Activated T-helper 1 cell treated with anti-CD3 and anti-CD28 coated beads, Interleukin-2, amount 50 U/mL, for 16 hours (primary cell): ENCODE results near the gene DLD.
"Not testable (repeated sequence)": the region's sequence is repeated elsewhere in the genome, so short reads cannot be mapped to it uniquely, and the experiment has no call there.

Experiments used
- DNase-seq, 2 donors: peaks; one replicate each; pipeline ENCODE4 v3.0.0-alpha.2; 2020; ENCODE audit warnings: low read depth in 1 of 2, low spot score in 1 of 2

Gene DLD

GRCh38 chr7:107915541-107915940 lies 24.6 kb downstream of the DLD start:
- no peak for DNase-seq

DNA sequence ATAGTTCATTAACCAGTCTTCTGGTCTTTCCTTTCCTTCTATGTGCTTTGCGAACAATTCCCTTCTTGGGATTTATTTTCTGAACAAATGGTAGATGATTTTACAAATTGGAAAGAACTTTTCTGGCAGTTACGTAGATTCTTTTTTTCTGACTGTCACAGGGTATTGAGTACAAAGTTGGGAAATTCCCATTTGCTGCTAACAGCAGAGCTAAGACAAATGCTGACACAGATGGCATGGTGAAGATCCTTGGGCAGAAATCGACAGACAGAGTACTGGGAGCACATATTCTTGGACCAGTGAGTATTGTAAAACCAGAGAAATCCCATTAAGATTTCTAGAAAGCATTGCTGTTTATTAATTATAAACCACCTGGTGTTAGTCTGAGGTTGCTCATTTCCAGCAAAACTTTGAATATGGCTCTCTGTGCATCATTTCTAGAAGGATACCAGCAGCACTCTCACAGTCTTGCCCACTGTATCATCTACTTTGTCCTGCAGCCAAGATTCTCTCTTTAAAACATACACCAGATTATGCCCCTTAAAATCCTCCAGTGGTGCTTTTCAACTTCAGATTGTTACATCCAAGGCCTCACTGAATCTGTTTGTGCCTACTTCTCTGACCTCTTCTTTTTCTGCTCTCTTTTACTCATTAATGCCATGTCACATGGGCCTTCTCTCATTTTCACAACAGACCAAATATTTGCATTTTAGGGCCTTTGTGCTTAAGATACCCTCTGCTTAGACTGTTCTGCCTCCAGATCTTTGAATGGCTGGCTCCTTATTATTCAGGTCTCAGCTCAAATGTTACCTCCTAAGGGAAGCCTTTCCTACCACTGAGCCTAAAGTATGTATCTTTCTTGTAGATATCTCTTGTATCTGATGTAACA lies 27.0 kb downstream of the DLD start:
- no peak for DNase-seq

DNA sequence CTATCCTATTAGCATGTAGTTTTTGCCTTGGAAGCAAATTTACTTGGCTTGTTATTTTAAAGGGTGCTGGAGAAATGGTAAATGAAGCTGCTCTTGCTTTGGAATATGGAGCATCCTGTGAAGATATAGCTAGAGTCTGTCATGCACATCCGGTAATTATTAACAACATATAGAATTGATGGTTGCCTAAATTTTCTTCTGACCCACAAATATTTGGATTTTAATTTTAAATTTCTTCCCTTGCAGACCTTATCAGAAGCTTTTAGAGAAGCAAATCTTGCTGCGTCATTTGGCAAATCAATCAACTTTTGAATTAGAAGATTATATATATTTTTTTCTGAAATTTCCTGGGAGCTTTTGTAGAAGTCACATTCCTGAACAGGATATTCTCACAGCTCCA lies 28.0 kb downstream of the DLD start:
- DNase-seq = no peak

DNA sequence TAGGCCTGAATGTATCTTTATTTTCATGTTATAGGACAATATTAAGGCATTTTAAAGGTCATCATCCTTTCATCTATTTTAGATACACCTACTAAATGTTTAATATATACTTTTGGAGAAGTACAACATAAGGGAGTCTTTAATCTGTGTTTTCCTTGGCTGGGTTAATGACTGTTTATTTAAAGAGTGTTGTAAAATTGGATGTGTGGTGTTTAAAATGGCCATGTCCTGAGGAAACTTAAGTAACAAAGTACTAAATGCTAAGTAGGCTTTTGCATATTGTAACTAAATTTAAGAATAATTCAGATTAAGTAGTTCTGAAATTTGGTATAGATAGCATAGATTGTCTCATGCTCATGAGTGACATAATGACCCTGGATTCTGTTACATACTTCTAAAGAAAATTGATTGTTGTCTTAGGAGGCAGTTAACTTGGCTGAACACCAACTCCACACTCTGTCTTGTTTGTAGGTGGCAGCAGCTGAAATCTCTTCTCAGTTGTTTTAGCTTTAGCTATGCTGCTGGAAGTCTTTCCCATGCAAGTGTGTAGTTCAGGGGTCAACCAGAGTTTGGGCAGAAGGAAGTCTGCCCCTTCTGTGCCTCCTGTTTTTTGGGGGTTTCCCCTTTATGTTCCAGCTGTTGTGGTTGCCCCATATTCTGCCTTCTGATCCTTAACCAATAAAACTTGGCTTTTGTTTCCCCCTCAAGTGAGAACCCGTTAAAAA lies 29.2 kb downstream of the DLD start:
- no peak for DNase-seq

DNA sequence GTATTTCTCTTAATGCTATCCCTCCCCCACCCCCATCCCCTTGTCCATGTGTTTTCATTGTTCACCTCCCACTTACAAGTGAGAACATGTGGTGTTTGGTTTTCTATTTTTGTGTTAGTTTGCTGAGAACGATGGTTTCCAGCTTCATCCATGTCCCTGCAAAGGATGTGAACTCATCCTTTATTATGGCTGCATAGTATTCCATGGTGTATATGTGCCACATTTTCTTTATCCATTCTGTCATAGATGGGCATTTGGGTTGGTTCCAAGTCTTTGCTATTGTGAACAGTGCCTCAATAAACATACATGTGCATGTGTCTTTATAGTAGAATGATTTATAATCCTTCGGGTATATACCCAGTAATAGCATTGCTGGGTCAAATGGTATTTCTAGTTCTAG lies 30.8 kb downstream of the DLD start:
- DNase-seq = not testable (repeated sequence)

GRCh38 chr7:107922886-107923285 lies 31.9 kb downstream of the DLD start:
- no peak for DNase-seq

GRCh38 chr7:107924841-107925504 lies 34.0 kb downstream of the DLD start:
- DNase-seq = no peak

DNA sequence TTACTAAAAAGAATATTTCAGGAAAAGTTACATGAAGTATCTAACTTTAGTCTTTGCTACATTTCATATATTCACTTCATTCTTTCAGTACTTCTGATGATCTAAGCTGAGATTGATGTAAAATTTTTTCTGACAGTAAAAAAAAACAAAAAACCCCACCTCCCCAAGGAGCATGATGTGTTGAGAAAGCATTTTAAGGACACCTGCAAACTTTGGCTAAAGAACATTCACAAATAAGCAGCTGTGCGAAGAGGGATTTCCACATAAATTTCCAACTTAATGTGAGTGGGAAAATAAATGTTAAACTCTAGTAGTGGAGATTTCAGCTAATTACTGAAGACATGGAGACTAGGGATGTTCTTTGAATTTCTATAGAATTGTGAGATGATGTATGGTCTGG lies 35.5 kb downstream of the DLD start:
- DNase-seq = no peak

DNA sequence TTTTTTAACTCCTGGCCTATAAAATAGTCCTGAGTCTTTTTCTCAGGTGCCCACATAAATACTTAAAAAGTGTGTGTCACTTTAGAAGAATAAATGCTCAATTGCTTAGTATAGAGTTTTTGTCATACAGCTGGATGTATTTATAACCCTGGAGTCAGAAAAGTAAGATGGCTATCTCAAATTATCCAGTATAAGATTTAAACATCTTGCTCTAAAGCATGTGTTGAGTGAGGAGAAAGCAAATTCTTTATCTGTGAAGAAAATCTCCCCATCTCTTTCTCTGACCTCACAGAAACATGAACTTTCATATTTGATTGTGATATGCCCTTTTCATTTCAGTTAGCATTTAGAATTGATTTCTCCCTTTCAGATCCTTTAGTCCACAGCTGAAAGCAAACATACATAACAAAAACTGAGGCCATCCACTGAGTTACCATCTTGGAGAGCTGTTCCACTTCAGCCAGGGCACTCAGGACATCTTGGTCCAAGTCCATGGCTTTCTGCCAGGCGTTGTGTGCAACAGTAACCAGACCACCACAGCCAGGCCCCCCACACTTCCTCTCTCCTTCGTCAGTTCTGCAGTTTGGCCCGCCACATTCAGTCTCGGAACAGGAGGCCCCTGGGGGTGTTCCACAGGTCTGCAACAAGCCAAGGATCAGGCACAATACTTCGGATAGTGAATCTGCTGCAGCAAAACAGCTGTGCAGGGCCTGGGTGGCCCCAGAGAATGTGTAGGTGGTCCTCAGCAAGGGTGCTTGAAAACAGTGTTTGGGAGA lies 40.9 kb downstream of the DLD start:
- no peak for DNase-seq

GRCh38 chr7:107932805-107933204 lies 41.8 kb downstream of the DLD start:
- no peak for DNase-seq

GRCh38 chr7:107933386-107934013 lies 42.5 kb downstream of the DLD start:
- DNase-seq = no peak

- no peak for DNase-seq
Observed at GRCh38 chr7:107934991-107935770, 44.2 kb downstream of the DLD start.

DNA sequence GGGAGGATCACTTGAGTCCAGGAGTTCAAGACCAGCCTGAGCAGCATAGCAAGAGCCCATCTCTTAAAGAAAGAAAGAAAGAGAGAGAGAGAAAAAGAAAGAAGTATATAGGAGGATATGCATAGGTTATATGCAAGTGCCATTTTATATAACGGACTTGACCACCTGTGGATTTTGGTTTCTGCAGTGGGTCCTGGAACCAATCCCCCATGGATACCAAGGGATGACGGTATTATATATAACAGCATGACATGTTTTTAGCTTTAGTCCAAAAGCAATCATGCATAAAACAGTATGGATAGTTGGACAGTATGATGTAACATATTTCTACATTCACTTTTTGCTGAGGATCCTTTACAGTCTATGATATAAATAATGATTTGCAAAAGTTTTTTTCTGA lies 45.3 kb downstream of the DLD start:
- DNase-seq = no peak

DNA sequence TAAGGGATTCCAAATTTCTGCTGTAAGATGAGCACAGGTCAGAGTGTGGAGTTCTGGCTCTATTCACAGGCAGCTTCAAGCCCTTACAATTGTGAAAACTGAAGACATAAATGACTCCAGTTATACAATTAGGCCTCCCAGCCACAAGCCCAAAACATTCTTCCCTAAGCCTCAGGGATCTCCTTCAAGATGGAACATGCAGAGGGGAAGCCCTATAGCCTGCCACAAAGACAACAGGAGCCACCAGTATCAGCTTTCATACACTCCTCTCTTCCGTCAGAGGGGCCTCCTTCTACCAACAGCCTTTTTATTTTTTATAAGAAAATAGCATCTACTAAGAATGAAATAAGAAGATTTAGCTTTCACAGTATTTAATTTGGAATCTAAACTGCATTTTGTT lies 46.5 kb downstream of the DLD start:
- DNase-seq = no peak

DNA sequence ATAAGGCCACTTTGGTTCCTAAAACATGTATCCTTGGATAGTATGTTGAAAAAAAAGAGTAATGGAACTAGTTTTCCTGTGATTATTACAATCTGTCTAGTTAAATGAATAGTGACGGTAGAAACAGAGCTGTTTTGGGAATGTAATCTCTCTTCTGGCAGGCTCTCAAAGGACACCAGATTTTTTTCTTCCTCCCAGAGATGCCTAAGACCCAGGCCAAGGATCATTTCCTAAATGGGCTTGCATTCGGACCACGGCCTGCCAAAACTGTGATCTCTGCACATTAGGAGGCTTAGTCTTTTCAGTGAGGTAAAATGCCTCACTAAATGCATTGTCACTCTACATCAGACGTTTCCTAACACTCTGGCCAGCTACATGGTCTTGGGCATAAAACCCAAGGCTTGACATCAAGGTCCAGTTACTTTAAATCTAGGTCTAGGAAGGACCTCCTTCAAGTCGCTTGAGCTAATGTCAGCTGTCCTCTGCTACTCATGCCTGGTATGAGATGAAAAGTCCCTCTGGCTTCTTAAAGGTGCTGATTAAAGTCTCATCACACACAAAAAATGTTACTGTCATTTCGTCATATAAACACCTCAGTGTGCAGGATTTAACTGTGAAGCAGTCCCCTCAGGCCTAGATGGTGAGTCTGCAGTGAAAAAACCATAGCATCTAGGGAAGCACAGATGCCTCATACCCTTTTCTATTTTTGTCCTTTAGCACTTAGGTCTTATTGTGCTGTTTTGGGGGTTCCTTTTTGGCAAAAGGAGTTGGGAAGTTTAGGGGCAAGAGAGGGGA lies 47.7 kb downstream of the DLD start:
- DNase-seq = no peak

DNA sequence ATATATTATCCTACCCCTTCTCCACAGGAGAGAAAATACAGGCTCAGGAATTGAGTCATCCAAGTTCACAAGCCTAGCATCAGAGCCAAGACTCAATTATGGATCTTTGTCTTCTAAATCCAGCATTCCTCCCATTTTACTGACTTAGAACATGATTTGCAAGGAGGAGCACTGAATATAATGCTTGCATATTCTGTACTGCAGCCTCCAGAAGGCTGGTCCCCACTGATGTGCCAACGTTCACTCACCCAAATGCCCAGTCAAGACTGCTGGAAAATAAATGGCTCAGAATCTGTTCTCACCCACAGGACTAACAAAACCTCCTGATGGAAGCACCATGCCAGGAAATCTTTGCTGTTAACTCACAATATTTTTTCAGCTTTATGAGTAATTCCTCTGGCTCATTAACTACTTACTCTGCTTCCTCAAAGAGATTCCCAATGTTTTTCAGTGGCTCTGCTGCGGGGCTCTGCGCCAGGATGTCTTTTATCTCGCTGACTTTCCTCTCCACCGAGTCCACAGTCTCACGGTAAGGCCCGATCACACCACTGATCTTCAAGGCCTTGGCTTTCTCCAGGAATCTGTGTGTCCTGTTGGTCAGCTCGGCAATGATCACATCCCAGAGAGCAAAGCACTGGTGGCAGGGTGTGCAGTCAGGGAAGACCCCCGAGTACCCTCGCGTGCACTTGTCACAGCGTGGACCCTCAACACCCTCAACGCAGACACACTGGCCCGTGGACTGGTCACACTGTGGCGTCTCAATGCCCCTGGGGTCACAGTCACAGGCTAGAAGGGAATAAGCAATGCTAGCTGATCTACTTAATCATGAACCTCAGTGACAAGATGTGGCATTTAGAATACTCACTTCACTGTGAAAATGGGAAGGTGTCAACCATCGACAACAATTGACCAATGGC lies 48.8 kb downstream of the DLD start:
- no peak for DNase-seq

DNA sequence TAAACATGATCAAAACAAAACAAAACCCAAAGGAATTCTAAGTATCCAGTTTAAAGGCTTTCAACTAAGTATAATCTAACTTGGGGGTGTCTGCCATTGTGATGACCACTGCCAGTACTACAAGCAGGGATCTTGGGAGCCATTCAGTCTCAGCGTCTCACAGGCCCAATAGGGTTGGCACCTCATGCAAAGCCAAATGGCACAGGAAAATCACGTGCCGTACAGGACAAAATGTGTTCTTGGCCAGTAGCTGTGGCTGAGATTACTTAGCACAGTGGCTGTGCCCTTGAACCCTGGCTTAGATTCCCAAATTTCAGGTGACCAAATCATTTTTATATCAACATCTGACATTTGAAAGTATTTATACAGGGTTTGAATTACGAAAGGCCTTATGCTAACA lies 50.0 kb downstream of the DLD start:
- no peak for DNase-seq

- DNase-seq = no peak
Observed at GRCh38 chr7:107943018-107943417, 52.0 kb downstream of the DLD start.
